Ovary (tissue), 3 donors: ENCODE measurements around the gene CRCP.

Source experiments
- CTCF ChIP-seq, 3 donors: fragments of 450-650 bp in 2 of 3; fragments of 200-600 bp in 1 of 3; IDR thresholded peaks; one replicate each; pipeline versions ENCODE4 v1.5.1 to v1.8.0; 2016 to 2022; ENCODE audit warnings: antibody characterized with exemption in 3 of 3, mild to moderate bottlenecking in 1 of 3
- POLR2A ChIP-seq: fragments of 450-650 bp; IDR thresholded peaks from one replicate; pipeline ENCODE4 v1.6.1; 2017; ENCODE audit warnings: antibody characterized with exemption, mild to moderate bottlenecking, moderate library complexity
- donor health status: DM: no; HTN: no; CAD: no.

- no peak for TF ChIP-seq POLR2A
- no peak for TF ChIP-seq CTCF (IDR thresholded peaks at IDR 0.05)
Measured at GRCh38 chr7:66198956-66199355, 84.3 kb downstream of the CRCP start.
